Panc1 (cell line): ENCODE results near the gene CLEC16A. TPM values are rescaled to one million over a fixed set of nuclear protein-coding genes. Genes with fewer than 3 reads are reported as not detected.

Experiments used
- ATAC-seq: fragments of 200-7000 bp; cut with Tn5 transposase; 2 replicates; pipeline ENCODE4 v1.9.1; 2020; ENCODE audit warnings: mild to moderate bottlenecking, moderate library complexity
- BruUV-seq: library from RNA; stranded (reverse); fragments of 400-500 nt; replicated peaks from 2 replicates; lab custom pipeline; 2021; lab: Mats Ljungman, UMichigan
- CTCF ChIA-PET: fragments of 300-600 bp; sonication (Branson Sonifier 250); formaldehyde crosslinking; loops from one replicate; lab custom pipeline; 2022; ENCODE audit warnings: antibody characterized with exemption; lab: Charles Lee
- POLR2A ChIA-PET: fragments of 300-600 bp; sonication (Branson Sonifier 250); formaldehyde crosslinking; loops from one replicate; lab custom pipeline; 2022; ENCODE audit warnings: antibody characterized with exemption; lab: Charles Lee
- DNase-seq: peaks from one replicate; pipeline ENCODE4 v3.0.0-alpha.2; 2010; ENCODE audit warnings: low read depth, low spot score
- H3K27ac ChIP-seq: 2 replicates; pipeline ENCODE4 v1.5.1; 2011; ENCODE audit warnings: mild to moderate bottlenecking, low read length, inconsistent platforms
- H3K27me3 ChIP-seq: fragments of 200-500 bp; sonication (Bioruptor generic); 2 replicates; pipeline ENCODE4 v1.6.0; 2014; ENCODE audit warnings: low read length, inconsistent platforms; ENCODE audit not compliant: control insufficient read depth, insufficient read depth
- H3K36me3 ChIP-seq: fragments of 200-500 bp; sonication (Bioruptor generic); 2 replicates; pipeline ENCODE4 v1.5.1; 2014; ENCODE audit warnings: inconsistent platforms, mild to moderate bottlenecking, low read length, moderate library complexity; ENCODE audit not compliant: control insufficient read depth, insufficient read depth
- H3K4me1 ChIP-seq: 2 replicates; pipeline ENCODE4 v1.5.1; 2011; ENCODE audit warnings: inconsistent platforms, mild to moderate bottlenecking, low read length, moderate library complexity; ENCODE audit not compliant: control insufficient read depth, insufficient read depth
- H3K4me3 ChIP-seq, 2 experiments: 2 replicates each; pipeline ENCODE4 v1.5.1; 2011 to 2012; ENCODE audit warnings: low read depth in 2 of 2, low read length in 2 of 2, mild to moderate bottlenecking in 2 of 2, inconsistent platforms in 1 of 2, moderate library complexity in 1 of 2
- H3K9me3 ChIP-seq: fragments of 200-500 bp; sonication (Bioruptor generic); 2 replicates; pipeline ENCODE4 v1.5.1; 2014; ENCODE audit warnings: low read depth, mild to moderate bottlenecking, inconsistent platforms, low read length, moderate library complexity; ENCODE audit not compliant: control insufficient read depth, insufficient read depth
- CTCF ChIP-seq: fragments of 450-650 bp; IDR thresholded peaks from 2 replicates; pipeline ENCODE4 v1.5.1; 2017; ENCODE audit warnings: mild to moderate bottlenecking
- POLR2AphosphoS5 ChIP-seq: IDR thresholded peaks from 2 replicates; pipeline ENCODE4 v1.6.1; 2012; ENCODE audit warnings: mild to moderate bottlenecking, low read depth, low read length, moderate library complexity
- SIN3A ChIP-seq: IDR thresholded peaks from 2 replicates; pipeline ENCODE4 v1.6.1; 2012; ENCODE audit warnings: low read depth, mild to moderate bottlenecking, low read length, moderate library complexity, borderline replicate concordance; ENCODE audit not compliant: insufficient read depth
- TCF7L2 ChIP-seq: IDR thresholded peaks from 2 replicates; pipeline ENCODE4 v1.6.1; 2011; ENCODE audit warnings: mild to moderate bottlenecking, low read depth, low read length, inconsistent platforms
- in situ Hi-C: cut with HindIII; loops from 2 replicates; pipeline ENCODE4 v1.10.0; 2016; ENCODE audit warnings: low sequenced_read_pairs, low pct_unique_long_range_greater_than_20kb
- intact Hi-C: fragments of 100-400 bp; cut with micrococcal nuclease; formaldehyde crosslinking; loops from one replicate; pipeline ENCODE4 v1.10.0; 2022; ENCODE audit not compliant: unreplicated experiment
- total RNA-seq: library from RNA; stranded (reverse); gene quantifications from one replicate; pipeline ENCODE4 v1.2.1, GENCODE V29; 2021; ENCODE audit not compliant: unreplicated experiment
- TF ChIP-seq, protein P1 (sequence below), 2 experiments: IDR thresholded peaks; 2 replicates each; pipeline ENCODE4 v1.6.1; 2011 to 2012; ENCODE audit warnings: low read depth in 2 of 2, control low read depth in 1 of 2, low read length in 1 of 2, mild to moderate bottlenecking in 1 of 2, moderate library complexity in 1 of 2; ENCODE audit not compliant: insufficient read depth in 1 of 2

CLEC16A gene
- total RNA-seq, 1 experiment from 2014 or later, result 21.0 TPM

DNA sequence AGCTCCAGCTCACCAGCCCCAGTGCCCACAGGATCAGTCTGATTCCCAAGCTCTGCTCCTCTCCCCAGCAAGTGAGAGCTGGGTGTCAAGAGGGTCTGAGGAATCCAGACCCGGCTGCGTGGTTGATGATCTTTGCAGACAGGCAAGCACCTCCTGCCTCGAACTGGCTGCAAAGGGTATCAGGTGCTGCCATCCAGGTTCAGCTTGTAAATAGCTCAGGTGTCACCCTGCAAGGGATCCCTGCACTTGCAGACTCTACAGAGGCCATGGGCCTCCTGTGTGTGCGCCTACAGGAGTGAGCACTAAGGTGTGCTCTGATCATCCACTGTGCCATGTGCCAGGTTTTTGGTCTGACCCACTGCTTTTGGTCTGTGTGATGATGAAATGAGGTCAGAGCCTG is 18.3 kb upstream of the CLEC16A start:
- no TSS peak for BruUV-seq
- intact Hi-C loops, result no loop called here
- Histone ChIP-seq H3K4me1 (no peaks in the 10 kb centered on the region), H3K27ac (no peak overlapping the region), H3K36me3 (no peaks in the 10 kb centered on the region), H3K9me3 (no peaks in the 10 kb centered on the region), H3K27me3 (no peaks in the 10 kb centered on the region), H3K4me3 (no peak overlapping the region)
- ATAC-seq, result no peak
- CTCF ChIA-PET, result interaction anchor here (0.6 kb wide), 1 partner anchor 69 kb away, joined by 3 read pairs; no protein-coding TSS in a partner anchor
- POLR2A ChIA-PET, result interaction anchor here (0.5 to 0.6 kb wide), 2 partner anchors 323 to 663 kb away, joined by 3 read pairs; no protein-coding TSS in a partner anchor
- in situ Hi-C loops, result no loop called here
- DNase-seq, result no peak
- no peak for TF ChIP-seq SIN3A
- TF ChIP-seq, protein P1, sequence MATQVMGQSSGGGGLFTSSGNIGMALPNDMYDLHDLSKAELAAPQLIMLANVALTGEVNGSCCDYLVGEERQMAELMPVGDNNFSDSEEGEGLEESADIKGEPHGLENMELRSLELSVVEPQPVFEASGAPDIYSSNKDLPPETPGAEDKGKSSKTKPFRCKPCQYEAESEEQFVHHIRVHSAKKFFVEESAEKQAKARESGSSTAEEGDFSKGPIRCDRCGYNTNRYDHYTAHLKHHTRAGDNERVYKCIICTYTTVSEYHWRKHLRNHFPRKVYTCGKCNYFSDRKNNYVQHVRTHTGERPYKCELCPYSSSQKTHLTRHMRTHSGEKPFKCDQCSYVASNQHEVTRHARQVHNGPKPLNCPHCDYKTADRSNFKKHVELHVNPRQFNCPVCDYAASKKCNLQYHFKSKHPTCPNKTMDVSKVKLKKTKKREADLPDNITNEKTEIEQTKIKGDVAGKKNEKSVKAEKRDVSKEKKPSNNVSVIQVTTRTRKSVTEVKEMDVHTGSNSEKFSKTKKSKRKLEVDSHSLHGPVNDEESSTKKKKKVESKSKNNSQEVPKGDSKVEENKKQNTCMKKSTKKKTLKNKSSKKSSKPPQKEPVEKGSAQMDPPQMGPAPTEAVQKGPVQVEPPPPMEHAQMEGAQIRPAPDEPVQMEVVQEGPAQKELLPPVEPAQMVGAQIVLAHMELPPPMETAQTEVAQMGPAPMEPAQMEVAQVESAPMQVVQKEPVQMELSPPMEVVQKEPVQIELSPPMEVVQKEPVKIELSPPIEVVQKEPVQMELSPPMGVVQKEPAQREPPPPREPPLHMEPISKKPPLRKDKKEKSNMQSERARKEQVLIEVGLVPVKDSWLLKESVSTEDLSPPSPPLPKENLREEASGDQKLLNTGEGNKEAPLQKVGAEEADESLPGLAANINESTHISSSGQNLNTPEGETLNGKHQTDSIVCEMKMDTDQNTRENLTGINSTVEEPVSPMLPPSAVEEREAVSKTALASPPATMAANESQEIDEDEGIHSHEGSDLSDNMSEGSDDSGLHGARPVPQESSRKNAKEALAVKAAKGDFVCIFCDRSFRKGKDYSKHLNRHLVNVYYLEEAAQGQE (IDR thresholded peaks at IDR 0.05; ENCODE audit: insufficient read depth in 1 of 2, low read depth in 2 of 2, low read length in 1 of 2), result no peak
- no peak for TF ChIP-seq TCF7L2
- no peak for TF ChIP-seq POLR2AphosphoS5
- TF ChIP-seq CTCF, result no peak

DNA sequence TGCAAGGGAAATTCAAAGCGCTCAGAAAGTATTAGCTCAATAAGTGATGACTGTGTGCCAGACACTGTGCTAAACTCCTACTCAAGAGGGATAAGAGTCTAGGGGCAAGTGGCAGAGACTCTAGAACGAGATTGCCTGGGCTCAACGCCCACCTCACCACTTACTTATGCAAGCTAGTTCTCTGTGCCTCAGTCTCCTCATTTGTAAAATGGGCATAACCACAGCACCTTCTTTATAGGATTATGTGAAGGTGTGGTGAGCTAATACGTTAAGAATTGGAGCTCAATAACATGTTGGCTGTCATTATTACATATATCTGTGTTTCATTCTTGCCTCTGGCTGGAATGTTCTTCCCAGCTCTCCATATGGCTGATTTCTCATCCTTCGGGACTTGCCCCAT is 17.5 kb upstream of the CLEC16A start:
- Histone ChIP-seq H3K27me3 (no peaks in the 10 kb centered on the region), H3K4me3 (no peak overlapping the region), H3K4me1 (no peaks in the 10 kb centered on the region), H3K9me3 (no peaks in the 10 kb centered on the region), H3K27ac (no peak overlapping the region), H3K36me3 (no peaks in the 10 kb centered on the region)
- POLR2A ChIA-PET, result interaction anchor here (0.5 kb wide), 1 partner anchor 324 kb away, joined by 3 read pairs; no protein-coding TSS in a partner anchor
- ATAC-seq, result no peak
- DNase-seq, result no peak
- CTCF ChIA-PET, result interaction anchor here (0.6 kb wide), 1 partner anchor 69 kb away, joined by 3 read pairs; no protein-coding TSS in a partner anchor
- intact Hi-C loops (no loop called here), in situ Hi-C loops (no loop called here)
- TF ChIP-seq POLR2AphosphoS5, result no peak
- no peak for TF ChIP-seq SIN3A
- TF ChIP-seq, protein P1 (IDR thresholded peaks at IDR 0.05; ENCODE audit: insufficient read depth in 1 of 2, low read depth in 2 of 2, low read length in 1 of 2), result no peak
- TF ChIP-seq TCF7L2, result no peak
- no peak for TF ChIP-seq CTCF
- no TSS peak for BruUV-seq
